ENCODE data around the gene MKRN3. TPM values are rescaled to one million over a fixed set of nuclear protein-coding genes. Genes with fewer than 3 reads are reported as not detected.

Gene MKRN3
- total and polyA plus RNA-seq, 10 of the 15 experiments (the other 5 are each of a cell fraction or from before 2014, with no cell fraction given) = 0.30 to 1.1 TPM; not detected in 8

DNA sequence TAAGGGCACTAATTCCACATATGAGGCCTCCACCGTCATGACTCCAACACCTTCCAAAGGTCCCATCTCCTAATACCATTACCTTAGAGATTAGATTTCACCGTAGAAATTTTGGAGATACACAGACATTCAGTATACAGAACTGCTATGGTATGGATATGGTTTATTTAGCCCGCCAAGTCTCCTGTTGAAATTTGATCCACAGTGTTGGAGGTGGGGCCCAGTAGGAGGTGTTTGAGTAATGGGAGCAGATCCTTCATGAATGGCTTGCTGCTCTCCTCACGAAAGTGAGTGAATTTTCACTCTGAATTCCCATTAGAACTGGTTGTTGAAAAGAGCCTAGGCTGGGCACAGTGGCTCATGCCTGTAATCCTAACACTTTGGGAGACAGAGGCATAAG lies 7.4 kb downstream of the MKRN3 start:
- Histone ChIP-seq H3K9me3 (replicated peaks; ENCODE audit: control insufficient read depth, insufficient read depth, low read length) (no peaks in the 10 kb centered on the region), H3K27me3 (replicated peaks in 1 of 2; ENCODE audit: control insufficient read depth in 2 of 2, insufficient read depth in 2 of 2, low read length in 1 of 2) (no peaks in the 10 kb centered on the region), H3K4me1 (ENCODE audit: control insufficient read depth, insufficient read depth, low read length) (no peaks in the 10 kb centered on the region), H3K79me2 (ENCODE audit: control insufficient read depth, insufficient read depth, low read length) (no peaks in the 10 kb centered on the region), H4K20me1 (ENCODE audit: control insufficient read depth, insufficient read depth) (no peaks in the 10 kb centered on the region), H3K36me3 (ENCODE audit: control insufficient read depth in 2 of 2, insufficient read depth in 2 of 2, low read length in 1 of 2) (no peaks in the 10 kb centered on the region), H3K4me2 (ENCODE audit: control insufficient read depth, insufficient read depth) (no peak overlapping the region), H3K9ac (ENCODE audit: control insufficient read depth, insufficient read depth, low read length) (no peak overlapping the region), H3K4me3 (no peak overlapping the region), H3K27ac (ENCODE audit: control insufficient read depth, insufficient read depth) (no peak overlapping the region), H2AFZ (ENCODE audit: control insufficient read depth, low read depth, low read length) (no peak overlapping the region)
- SMC1A ChIA-PET (ENCODE audit: uncharacterized antibody, unreplicated experiment) = no interaction called here
- ATAC-seq = no peak
- POLR2A ChIA-PET = no interaction called here
- DNase-seq (ENCODE audit: low read depth, low spot score) = no peak
- FAIRE-seq = no peak
- TF ChIP-seq RELA (IDR thresholded peaks at IDR 0.05; ENCODE audit: borderline replicate concordance, partially characterized antibody) = no peak
- TF ChIP-seq, protein P1, sequence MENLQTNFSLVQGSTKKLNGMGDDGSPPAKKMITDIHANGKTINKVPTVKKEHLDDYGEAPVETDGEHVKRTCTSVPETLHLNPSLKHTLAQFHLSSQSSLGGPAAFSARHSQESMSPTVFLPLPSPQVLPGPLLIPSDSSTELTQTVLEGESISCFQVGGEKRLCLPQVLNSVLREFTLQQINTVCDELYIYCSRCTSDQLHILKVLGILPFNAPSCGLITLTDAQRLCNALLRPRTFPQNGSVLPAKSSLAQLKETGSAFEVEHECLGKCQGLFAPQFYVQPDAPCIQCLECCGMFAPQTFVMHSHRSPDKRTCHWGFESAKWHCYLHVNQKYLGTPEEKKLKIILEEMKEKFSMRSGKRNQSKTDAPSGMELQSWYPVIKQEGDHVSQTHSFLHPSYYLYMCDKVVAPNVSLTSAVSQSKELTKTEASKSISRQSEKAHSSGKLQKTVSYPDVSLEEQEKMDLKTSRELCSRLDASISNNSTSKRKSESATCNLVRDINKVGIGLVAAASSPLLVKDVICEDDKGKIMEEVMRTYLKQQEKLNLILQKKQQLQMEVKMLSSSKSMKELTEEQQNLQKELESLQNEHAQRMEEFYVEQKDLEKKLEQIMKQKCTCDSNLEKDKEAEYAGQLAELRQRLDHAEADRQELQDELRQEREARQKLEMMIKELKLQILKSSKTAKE (IDR thresholded peaks at IDR 0.05; ENCODE audit: low read depth, poor library complexity, severe bottlenecking) = no peak
- TF ChIP-seq YBX1 (IDR thresholded peaks at IDR 0.05) = no peak
- TF ChIP-seq FOS (IDR thresholded peaks at IDR 0.05; ENCODE audit: borderline replicate concordance, extremely low read depth, insufficient read length) = no peak
- TF ChIP-seq RBBP5 (conservative IDR thresholded peaks at IDR 0.05) = no peak
- no peak for TF ChIP-seq TCF3 (IDR thresholded peaks at IDR 0.05; ENCODE audit: borderline replicate concordance, insufficient read depth, low read depth, low read length)
- TF ChIP-seq ELK1 (IDR thresholded peaks at IDR 0.05; ENCODE audit: low read depth, low read length) = no peak
- TF ChIP-seq NRF1 (conservative IDR thresholded peaks at IDR 0.05; ENCODE audit: low read depth, low read length) = no peak
- RAD21 ChIA-PET (ENCODE audit: unreplicated experiment) = no interaction called here
- intact Hi-C loops (cut with micrococcal nuclease; ENCODE audit: unreplicated experiment) (no loop called here), in situ Hi-C loops (cut with MboI) (no loop called here)
- CTCF ChIA-PET = no interaction called here
- BruUV-seq (replicated peaks) = no TSS peak
- 23% methylated on average over 4 of the region's 4 CpGs for WGBS (ENCODE audit: insufficient coverage, insufficient replicate concordance, low lambda C conversion rate, missing lambda C conversion rate)

Data from GM12878 (cell line).